ENCODE measurements around the gene IL20RB. TPM values are rescaled to one million over a fixed set of nuclear protein-coding genes. Genes with fewer than 3 reads are reported as not detected.
A peak's percentile ranks its signal among the peaks of the same experiment; 100 is the strongest.
"Not testable (repeated sequence)": the region's sequence is repeated elsewhere in the genome, so short reads cannot be mapped to it uniquely, and the experiment has no call there.

IL20RB gene
- total and polyA plus RNA-seq, 2 donors from 2014 or later = 0.79 TPM; not detected in 1

GRCh38 chr3:136982520-136983138, 24.8 kb downstream of the IL20RB start:
- TF ChIP-seq, protein P1, sequence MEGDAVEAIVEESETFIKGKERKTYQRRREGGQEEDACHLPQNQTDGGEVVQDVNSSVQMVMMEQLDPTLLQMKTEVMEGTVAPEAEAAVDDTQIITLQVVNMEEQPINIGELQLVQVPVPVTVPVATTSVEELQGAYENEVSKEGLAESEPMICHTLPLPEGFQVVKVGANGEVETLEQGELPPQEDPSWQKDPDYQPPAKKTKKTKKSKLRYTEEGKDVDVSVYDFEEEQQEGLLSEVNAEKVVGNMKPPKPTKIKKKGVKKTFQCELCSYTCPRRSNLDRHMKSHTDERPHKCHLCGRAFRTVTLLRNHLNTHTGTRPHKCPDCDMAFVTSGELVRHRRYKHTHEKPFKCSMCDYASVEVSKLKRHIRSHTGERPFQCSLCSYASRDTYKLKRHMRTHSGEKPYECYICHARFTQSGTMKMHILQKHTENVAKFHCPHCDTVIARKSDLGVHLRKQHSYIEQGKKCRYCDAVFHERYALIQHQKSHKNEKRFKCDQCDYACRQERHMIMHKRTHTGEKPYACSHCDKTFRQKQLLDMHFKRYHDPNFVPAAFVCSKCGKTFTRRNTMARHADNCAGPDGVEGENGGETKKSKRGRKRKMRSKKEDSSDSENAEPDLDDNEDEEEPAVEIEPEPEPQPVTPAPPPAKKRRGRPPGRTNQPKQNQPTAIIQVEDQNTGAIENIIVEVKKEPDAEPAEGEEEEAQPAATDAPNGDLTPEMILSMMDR (IDR thresholded peaks at IDR 0.05; ENCODE audit: borderline replicate concordance, extremely low read depth, insufficient read depth) = no peak
- FAIRE-seq = no peak
- Histone ChIP-seq H3K36me3 (ENCODE audit: control insufficient read depth in 2 of 3, insufficient read depth in 3 of 3, low read length in 3 of 3) (no peaks in the 10 kb centered on the region), H3K9ac (ENCODE audit: low read length in 3 of 3) (no peak overlapping the region), H3K4me3 (ENCODE audit: low read length in 3 of 3) (no peak overlapping the region), H3K27ac (ENCODE audit: low read depth in 2 of 2, low read length in 2 of 2) (no peak overlapping the region), H3K9me3 (ENCODE audit: control insufficient read depth in 2 of 3, insufficient read depth in 1 of 3, low read length in 3 of 3) (no peaks in the 10 kb centered on the region), H3K4me1 (ENCODE audit: control insufficient read depth in 2 of 3, insufficient read depth in 2 of 3, low read depth in 1 of 3, low read length in 3 of 3) (no peaks in the 10 kb centered on the region), H3K27me3 (ENCODE audit: control insufficient read depth, insufficient read depth, low read length) (no peaks in the 10 kb centered on the region)
- DNase-seq = peak in 4 of 5 donors; percentile 38 to 71 (median 50)
- intact Hi-C loops (cut with DNase I) = no loop called here

DNA sequence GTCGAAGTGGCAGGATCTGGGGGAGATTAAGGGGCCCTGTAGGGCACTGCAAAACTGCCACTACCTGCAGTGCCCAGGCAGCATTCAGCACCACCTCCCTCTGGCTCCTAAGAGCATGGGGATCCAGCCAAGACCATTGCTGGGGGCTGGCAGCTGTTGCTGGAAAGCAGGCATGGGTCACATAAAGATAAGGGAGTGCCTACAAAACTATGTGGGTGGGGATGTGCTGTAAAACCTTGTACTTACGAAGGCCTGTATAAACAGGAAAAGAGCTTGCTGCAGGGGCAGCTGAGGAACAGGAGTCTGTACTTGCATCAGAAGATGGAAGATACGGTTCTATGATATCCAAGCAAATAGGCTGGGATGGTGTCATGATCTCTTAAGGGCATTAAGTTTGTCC, 27.1 kb downstream of the IL20RB start:
- no peaks in the 10 kb centered on the region for H3K9me3 ChIP-seq (ENCODE audit: control insufficient read depth in 2 of 3, insufficient read depth in 1 of 3, low read length in 3 of 3)
- H3K4me3 ChIP-seq (ENCODE audit: low read length in 3 of 3) = no peak overlapping the region
- H3K9ac ChIP-seq (ENCODE audit: low read length in 3 of 3) = no peak overlapping the region
- H3K27me3 ChIP-seq (ENCODE audit: control insufficient read depth, insufficient read depth, low read length) = no peaks in the 10 kb centered on the region
- no peak for FAIRE-seq
- DNase-seq = peak in 1 of 5 donors; percentile 4
- H3K27ac ChIP-seq (ENCODE audit: low read depth in 2 of 2, low read length in 2 of 2) = no peak overlapping the region
- intact Hi-C loops (cut with DNase I) = no loop called here
- TF ChIP-seq, protein P1 (IDR thresholded peaks at IDR 0.05; ENCODE audit: borderline replicate concordance, extremely low read depth, insufficient read depth) = no peak
- no peaks in the 10 kb centered on the region for H3K4me1 ChIP-seq (ENCODE audit: control insufficient read depth in 2 of 3, insufficient read depth in 2 of 3, low read depth in 1 of 3, low read length in 3 of 3)
- no peaks in the 10 kb centered on the region for H3K36me3 ChIP-seq (ENCODE audit: control insufficient read depth in 2 of 3, insufficient read depth in 3 of 3, low read length in 3 of 3)

- DNase-seq; H3K36me3 ChIP-seq (ENCODE audit: control insufficient read depth in 2 of 3, insufficient read depth in 3 of 3, low read length in 3 of 3); H3K4me3 ChIP-seq (ENCODE audit: low read length in 3 of 3); H3K9ac ChIP-seq (ENCODE audit: low read length in 3 of 3); FAIRE-seq; H3K4me1 ChIP-seq (ENCODE audit: control insufficient read depth in 2 of 3, insufficient read depth in 2 of 3, low read depth in 1 of 3, low read length in 3 of 3); H3K27ac ChIP-seq (ENCODE audit: low read depth in 2 of 2, low read length in 2 of 2); H3K27me3 ChIP-seq (ENCODE audit: control insufficient read depth, insufficient read depth, low read length); intact Hi-C loops (cut with DNase I); H3K9me3 ChIP-seq (ENCODE audit: control insufficient read depth in 2 of 3, insufficient read depth in 1 of 3, low read length in 3 of 3): not testable (repeated sequence)
Observed at GRCh38 chr3:136987398-136987980, 29.7 kb downstream of the IL20RB start.

DNA sequence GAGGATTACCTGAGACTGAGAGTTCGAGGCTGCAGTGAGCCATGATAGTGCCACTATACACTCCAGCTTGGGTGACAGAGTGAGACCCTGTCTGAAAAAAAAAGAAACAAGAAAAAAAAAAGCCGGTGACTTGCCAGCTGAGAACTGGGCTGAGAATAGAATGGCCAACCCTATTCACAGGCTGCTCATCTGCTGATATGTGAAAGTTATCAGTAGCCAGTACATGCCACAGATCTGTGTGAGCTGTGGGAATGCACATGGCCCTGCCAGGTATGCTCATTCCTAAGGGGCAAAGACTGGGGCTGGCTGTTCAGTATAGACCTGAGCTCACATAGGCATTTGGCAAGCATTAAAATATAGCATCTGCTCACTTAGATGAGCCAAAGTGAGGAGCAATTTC, 30.9 kb downstream of the IL20RB start:
- DNase-seq = no peak
- no peak for FAIRE-seq
- Histone ChIP-seq H3K4me3 (ENCODE audit: low read length in 3 of 3) (no peak overlapping the region), H3K4me1 (ENCODE audit: control insufficient read depth in 2 of 3, insufficient read depth in 2 of 3, low read depth in 1 of 3, low read length in 3 of 3) (no peaks in the 10 kb centered on the region), H3K9ac (ENCODE audit: low read length in 3 of 3) (no peak overlapping the region), H3K27me3 (ENCODE audit: control insufficient read depth, insufficient read depth, low read length) (no peaks in the 10 kb centered on the region), H3K36me3 (ENCODE audit: control insufficient read depth in 2 of 3, insufficient read depth in 3 of 3, low read length in 3 of 3) (no peaks in the 10 kb centered on the region), H3K9me3 (ENCODE audit: control insufficient read depth in 2 of 3, insufficient read depth in 1 of 3, low read length in 3 of 3) (no peaks in the 10 kb centered on the region), H3K27ac (ENCODE audit: low read depth in 2 of 2, low read length in 2 of 2) (no peak overlapping the region)
- TF ChIP-seq, protein P1 (IDR thresholded peaks at IDR 0.05; ENCODE audit: borderline replicate concordance, extremely low read depth, insufficient read depth) = no peak
- intact Hi-C loops (cut with DNase I) = no loop called here
